B cell (primary cell): ENCODE measurements around the gene NUP62.

Experiments used
- CTCF ChIP-seq: fragments of 200-600 bp; IDR thresholded peaks from one replicate; pipeline ENCODE4 v1.8.0; 2022; ENCODE audit warnings: antibody characterized with exemption, mild to moderate bottlenecking
- EZH2 ChIP-seq: IDR thresholded peaks from 2 replicates; pipeline ENCODE4 v1.6.1; 2012; ENCODE audit warnings: borderline replicate concordance, low read depth, mild to moderate bottlenecking, moderate library complexity, low read length; ENCODE audit not compliant: insufficient read depth, poor library complexity, severe bottlenecking

GRCh38 chr19:49936549-49936948, 7.2 kb upstream of the NUP62 start:
- no peak for TF ChIP-seq CTCF
- no peak for TF ChIP-seq EZH2
